ENCODE data around the gene NUDT16L1. TPM values are rescaled to one million over a fixed set of nuclear protein-coding genes. Genes with fewer than 3 reads are reported as not detected.

The NUDT16L1 gene
- total RNA-seq, 1 experiment from 2014 or later = 49.9 TPM

- TF ChIP-seq EZH2 (IDR thresholded peaks at IDR 0.05; ENCODE audit: low read length, unreplicated experiment) = no peak
- Histone ChIP-seq H3K79me2 (ENCODE audit: low read length) (no peaks in the 10 kb centered on the region), H2AFZ (ENCODE audit: low read length) (no peak overlapping the region), H3K4me2 (ENCODE audit: low read length) (no peak overlapping the region), H4K20me1 (ENCODE audit: low read length) (no peaks in the 10 kb centered on the region), H3K36me3 (ENCODE audit: low read depth, low read length) (no peaks in the 10 kb centered on the region), H3F3A (ENCODE audit: low read length, unreplicated experiment) (no peaks in the 10 kb centered on the region), H3K9me2 (replicated peaks; ENCODE audit: low read length) (no peaks in the 10 kb centered on the region), H3K4me3 (ENCODE audit: low read length) (no peak overlapping the region), H3K27me3 (ENCODE audit: low read length) (no peaks in the 10 kb centered on the region), H3K27ac (ENCODE audit: low read length) (no peak overlapping the region), H3K9me3 (ENCODE audit: low read length) (no peaks in the 10 kb centered on the region), H3K9ac (ENCODE audit: low read length) (no peak overlapping the region), H3K4me1 (ENCODE audit: insufficient read depth, low read length) (no peaks in the 10 kb centered on the region)
- ChIA-PET CTCF (no interaction called here), POLR2A (ENCODE audit: unreplicated experiment) (no interaction called here)
- DNase-seq (no peak), ATAC-seq (no peak)
- BruUV-seq (replicated peaks) = no TSS peak
- intact Hi-C loops (cut with micrococcal nuclease) = no loop called here
These were observed 37.6 kb upstream of the NUDT16L1 start for GRCh38 chr16:4655801-4656200.

- intact Hi-C loops (cut with micrococcal nuclease) = no loop called here
These were observed 37.1 kb upstream of the NUDT16L1 start for GRCh38 chr16:4656221-4656620.

GRCh38 chr16:4656695-4657686 lies 36.4 kb upstream of the NUDT16L1 start:
- no peak overlapping the region for H3K27ac ChIP-seq (ENCODE audit: low read length)
- ATAC-seq = no peak
- H3K4me3 ChIP-seq (ENCODE audit: low read length) = no peak overlapping the region
- H3K4me1 ChIP-seq (ENCODE audit: insufficient read depth, low read length) = no peaks in the 10 kb centered on the region
- H3K9ac ChIP-seq (ENCODE audit: low read length) = no peak overlapping the region
- H3K9me3 ChIP-seq (ENCODE audit: low read length) = no peaks in the 10 kb centered on the region
- H3K36me3 ChIP-seq (ENCODE audit: low read depth, low read length) = no peaks in the 10 kb centered on the region
- H3K79me2 ChIP-seq (ENCODE audit: low read length) = no peaks in the 10 kb centered on the region
- intact Hi-C loops (cut with micrococcal nuclease) = no loop called here
- H3K27me3 ChIP-seq (ENCODE audit: low read length) = no peaks in the 10 kb centered on the region
- CTCF ChIA-PET = no interaction called here
- H3F3A ChIP-seq (ENCODE audit: low read length, unreplicated experiment) = no peaks in the 10 kb centered on the region
- H2AFZ ChIP-seq (ENCODE audit: low read length) = no peak overlapping the region
- TF ChIP-seq CTCF (conservative IDR thresholded peaks at IDR 0.05; ENCODE audit: low read depth, low read length) = no peak
- no peak for TF ChIP-seq EZH2 (IDR thresholded peaks at IDR 0.05; ENCODE audit: low read length, unreplicated experiment)
- no peaks in the 10 kb centered on the region for H4K20me1 ChIP-seq (ENCODE audit: low read length)
- no peak for DNase-seq
- H3K4me2 ChIP-seq (ENCODE audit: low read length) = no peak overlapping the region
- no TSS peak for BruUV-seq (replicated peaks)
- POLR2A ChIA-PET (ENCODE audit: unreplicated experiment) = no interaction called here
- H3K9me2 ChIP-seq (replicated peaks; ENCODE audit: low read length) = no peaks in the 10 kb centered on the region

More at GRCh38 chr16:4656221-4656620, 37.1 kb upstream of the NUDT16L1 start:
- ChIA-PET POLR2A (ENCODE audit: unreplicated experiment) (no interaction called here), CTCF (no interaction called here)
- H3K9ac ChIP-seq (ENCODE audit: low read length) = no peak overlapping the region
- H3K4me3 ChIP-seq (ENCODE audit: low read length) = no peak overlapping the region
- no peak overlapping the region for H3K4me2 ChIP-seq (ENCODE audit: low read length)
- H3K79me2 ChIP-seq (ENCODE audit: low read length) = no peaks in the 10 kb centered on the region
- no peaks in the 10 kb centered on the region for H3K27me3 ChIP-seq (ENCODE audit: low read length)
- no peaks in the 10 kb centered on the region for H3K36me3 ChIP-seq (ENCODE audit: low read depth, low read length)
- H3K27ac ChIP-seq (ENCODE audit: low read length) = no peak overlapping the region
- ATAC-seq (no peak), DNase-seq (no peak)
- H3K9me2 ChIP-seq (replicated peaks; ENCODE audit: low read length) = no peaks in the 10 kb centered on the region
- H3K9me3 ChIP-seq (ENCODE audit: low read length) = no peaks in the 10 kb centered on the region
- H3F3A ChIP-seq (ENCODE audit: low read length, unreplicated experiment) = no peaks in the 10 kb centered on the region
- H3K4me1 ChIP-seq (ENCODE audit: insufficient read depth, low read length) = no peaks in the 10 kb centered on the region
- no peaks in the 10 kb centered on the region for H4K20me1 ChIP-seq (ENCODE audit: low read length)
- H2AFZ ChIP-seq (ENCODE audit: low read length) = no peak overlapping the region
- no TSS peak for BruUV-seq (replicated peaks)
- TF ChIP-seq EZH2 (IDR thresholded peaks at IDR 0.05; ENCODE audit: low read length, unreplicated experiment) = no peak
- no peak for TF ChIP-seq EZH2phosphoT487 (IDR thresholded peaks at IDR 0.05; ENCODE audit: borderline replicate concordance, low read length)

Data from PC-3 (cell line).